Tibial artery (tissue), 4 donors: ENCODE data around the gene SAMD1.

Experiments
- DNase-seq, 2 donors: peaks; one replicate each; pipeline ENCODE4 v3.0.0-alpha.2; 2019
- H3K27ac ChIP-seq, 2 donors: fragments of 200-600 bp; sonication (generic) in 1 of 2; 1 replicate in 1 of 2; 2 replicates in 1 of 2; pipeline ENCODE4 v1.5.1; 2018 to 2019; ENCODE audit warnings: mild to moderate bottlenecking in 1 of 2
- H3K27me3 ChIP-seq, 2 donors: fragments of 200-600 bp; sonication (generic) in 1 of 2; one replicate each; pipeline versions ENCODE4 v1.5.1 to v1.6.0; 2016 to 2019
- H3K36me3 ChIP-seq, 3 donors: fragments of 200-600 bp; sonication (generic) in 2 of 3; one replicate each; pipeline ENCODE4 v1.5.1; 2016 to 2019; ENCODE audit warnings: mild to moderate bottlenecking in 2 of 3
- H3K4me1 ChIP-seq, 4 donors: fragments of 200-600 bp; sonication (generic) in 2 of 4; 1 replicate in 3 of 4; 2 replicates in 1 of 4; pipeline ENCODE4 v1.5.1; 2016 to 2019
- H3K4me3 ChIP-seq, 2 donors: fragments of 200-600 bp; sonication (generic) in 1 of 2; 1 replicate in 1 of 2; 2 replicates in 1 of 2; pipeline ENCODE4 v1.5.1; 2018 to 2019; ENCODE audit warnings: mild to moderate bottlenecking in 2 of 2
- H3K9me3 ChIP-seq, 3 donors: fragments of 200-600 bp; sonication (generic) in 1 of 3; one replicate each; pipeline ENCODE4 v1.5.1; 2016 to 2019
- CTCF ChIP-seq, 2 experiments: fragments of 200-600 bp in 1 of 2; fragments of 450-650 bp in 1 of 2; IDR thresholded peaks; one replicate each; pipeline ENCODE4 v1.5.1; 2017 to 2019; ENCODE audit warnings: antibody characterized with exemption in 2 of 2, mild to moderate bottlenecking in 1 of 2, moderate library complexity in 1 of 2
- intact Hi-C: fragments of 100-400 bp; cut with DNase I; formaldehyde crosslinking; loops from one replicate; pipeline ENCODE4 v1.15.0; 2023; ENCODE audit warnings: low total_unique reads

SAMD1 gene

GRCh38 chr19:14061751-14062557 lies 28.6 kb downstream of the SAMD1 start, which contains the start of gene PALM3:
TSS of gene PALM3 (minus strand) at chr19:14062076. CDS start at chr19:14061980, 96 bp downstream.
- TF ChIP-seq CTCF (IDR thresholded peaks at IDR 0.05): no peak
- H3K27me3 ChIP-seq: peaks cover 0 to 67% of the 10 kb centered on the region in 2 donors
- H3K36me3 ChIP-seq: no peaks in the 10 kb centered on the region
- no peak within 1 kb of the TSS for H3K4me3 ChIP-seq
- no peak within 1 kb of the TSS for H3K27ac ChIP-seq
- intact Hi-C loops: no loop called here
- H3K4me1 ChIP-seq: peaks cover 0 to 18% (median 9%) of the 10 kb centered on the region in 4 donors
- DNase-seq: no peak
- H3K9me3 ChIP-seq: no peaks in the 10 kb centered on the region

GRCh38 chr19:14061081-14061749 lies 29.3 kb downstream of the SAMD1 start:
- Histone ChIP-seq H3K36me3 (no peaks in the 10 kb centered on the region), H3K4me1 (peaks cover 0 to 20% (median 10%) of the 10 kb centered on the region in 4 donors), H3K9me3 (no peaks in the 10 kb centered on the region), H3K27ac (no peak overlapping the region), H3K27me3 (peaks cover 0 to 68% of the 10 kb centered on the region in 2 donors), H3K4me3 (no peak overlapping the region)
- TF ChIP-seq CTCF (IDR thresholded peaks at IDR 0.05): no peak
- DNase-seq: no peak
- intact Hi-C loops: no loop called here

- H3K36me3 ChIP-seq: no peaks in the 10 kb centered on the region
- H3K27me3 ChIP-seq: peaks cover 0 to 68% of the 10 kb centered on the region in 2 donors
- no peak for TF ChIP-seq CTCF (IDR thresholded peaks at IDR 0.05)
- H3K27ac ChIP-seq: no peak overlapping the region
- H3K4me1 ChIP-seq: peaks cover 0 to 20% (median 10%) of the 10 kb centered on the region in 4 donors
- H3K9me3 ChIP-seq: no peaks in the 10 kb centered on the region
- no peak overlapping the region for H3K4me3 ChIP-seq
- no peak for DNase-seq
- intact Hi-C loops: loop anchor here (10.0 kb wide), 1 partner anchor 465 kb away; no protein-coding TSS in a partner anchor
Observed at GRCh38 chr19:14059652-14060155, 30.8 kb downstream of the SAMD1 start.

GRCh38 chr19:14059093-14059480 lies 31.5 kb downstream of the SAMD1 start:
- DNase-seq: no peak
- Histone ChIP-seq H3K27ac (no peak overlapping the region), H3K27me3 (peaks cover 0 to 65% of the 10 kb centered on the region in 2 donors), H3K36me3 (no peaks in the 10 kb centered on the region), H3K9me3 (no peaks in the 10 kb centered on the region), H3K4me3 (no peak overlapping the region), H3K4me1 (peaks cover 0 to 20% (median 10%) of the 10 kb centered on the region in 4 donors)
- peak in 1 of 2 experiments; percentile 26 for TF ChIP-seq CTCF (IDR thresholded peaks at IDR 0.05)
- intact Hi-C loops: loop anchor here (10.0 kb wide), 1 partner anchor 464 kb away; no protein-coding TSS in a partner anchor

- Histone ChIP-seq H3K4me3 (peak overlapping the region in 1 of 2 donors; percentile 51), H3K4me1 (peaks cover 0 to 20% (median 10%) of the 10 kb centered on the region in 4 donors), H3K36me3 (no peaks in the 10 kb centered on the region), H3K27ac (no peak overlapping the region), H3K9me3 (no peaks in the 10 kb centered on the region), H3K27me3 (peaks cover 0 to 61% of the 10 kb centered on the region in 2 donors)
- no peak for TF ChIP-seq CTCF (IDR thresholded peaks at IDR 0.05)
- no peak for DNase-seq
- intact Hi-C loops: loop anchor here (10.0 kb wide), 1 partner anchor 464 kb away; no protein-coding TSS in a partner anchor
Observed at GRCh38 chr19:14058182-14059092, 32.1 kb downstream of the SAMD1 start.
